GM12878 (cell line): ENCODE data around the gene TAAR9. TPM values are rescaled to one million over a fixed set of nuclear protein-coding genes. Genes with fewer than 3 reads are reported as not detected.
"Not testable (repeated sequence)": the region's sequence is repeated elsewhere in the genome, so short reads cannot be mapped to it uniquely, and the experiment has no call there.

ENCODE experiments used
- ATAC-seq: fragments of 200-7000 bp; cut with Tn5 transposase; 3 replicates; pipeline ENCODE4 v1.9.1; 2020; ENCODE audit warnings: mild to moderate bottlenecking, moderate library complexity
- BruUV-seq: library from RNA; stranded (reverse); fragments of 400-500 nt; replicated peaks from 2 replicates; lab custom pipeline; 2021; lab: Mats Ljungman, UMichigan
- CTCF ChIA-PET: fragments of 300-600 bp; sonication (Branson Sonifier 250); formaldehyde crosslinking; extraction: SDS; loops from one replicate; lab custom pipeline; 2021; ENCODE audit warnings: inconsistent platforms; lab: Yijun Ruan, JAX
- POLR2A ChIA-PET: fragments of 350-600 bp; formaldehyde crosslinking; extraction: SDS; loops from one replicate; lab custom pipeline; 2021; ENCODE audit warnings: inconsistent platforms; lab: Charles Lee
- RAD21 ChIA-PET: fragments of 300-600 bp; sonication (Branson Sonifier 250); formaldehyde crosslinking; loops from one replicate; lab custom pipeline; 2023; ENCODE audit warnings: antibody characterized with exemption; ENCODE audit not compliant: unreplicated experiment; lab: Charles Lee
- SMC1A ChIA-PET: fragments of 300-600 bp; sonication (Branson Sonifier 250); formaldehyde crosslinking; loops from one replicate; lab custom pipeline; 2023; ENCODE audit not compliant: unreplicated experiment, uncharacterized antibody; lab: Charles Lee
- DNase-seq: peaks from one replicate; pipeline ENCODE4 v3.0.0-alpha.2; 2011; ENCODE audit warnings: low read depth, low spot score
- FAIRE-seq: peaks from 3 replicates; lab custom pipeline; 2011; peaks lifted over from hg19 to GRCh38; lab: Jason Lieb, UNC
- H2AFZ ChIP-seq: 2 replicates; pipeline ENCODE4 v1.6.0; 2011; ENCODE audit warnings: low read depth, low read length, control low read depth; ENCODE audit not compliant: control insufficient read depth
- H3K27ac ChIP-seq: 2 replicates; pipeline ENCODE4 v1.5.1; 2011; ENCODE audit warnings: control low read depth; ENCODE audit not compliant: control insufficient read depth, insufficient read depth
- H3K27me3 ChIP-seq, 2 experiments: replicated peaks in 1 of 2; 2 replicates each; pipeline versions ENCODE4 v1.6.0 to v1.6.1; 2011; ENCODE audit warnings: low read length in 1 of 2; ENCODE audit not compliant: control insufficient read depth in 2 of 2, insufficient read depth in 2 of 2
- H3K36me3 ChIP-seq, 2 experiments: 2 replicates each; pipeline ENCODE4 v1.5.1; 2011; ENCODE audit warnings: low read length in 1 of 2; ENCODE audit not compliant: control insufficient read depth in 2 of 2, insufficient read depth in 2 of 2
- H3K4me1 ChIP-seq: 2 replicates; pipeline ENCODE4 v1.6.1; 2011; ENCODE audit warnings: mild to moderate bottlenecking, low read length, moderate library complexity, mixed read lengths; ENCODE audit not compliant: control insufficient read depth, insufficient read depth
- H3K4me2 ChIP-seq: 2 replicates; pipeline ENCODE4 v1.6.0; 2011; ENCODE audit warnings: control low read depth; ENCODE audit not compliant: control insufficient read depth, insufficient read depth
- H3K4me3 ChIP-seq: fragments of 200-600 bp; sonication (generic); 2 replicates; pipeline ENCODE4 v1.5.1; 2016
- H3K79me2 ChIP-seq: 2 replicates; pipeline ENCODE4 v1.6.0; 2011; ENCODE audit warnings: low read length; ENCODE audit not compliant: control insufficient read depth, insufficient read depth
- H3K9ac ChIP-seq: 2 replicates; pipeline ENCODE4 v1.8.0; 2011; ENCODE audit warnings: low read length, control low read depth, mixed read lengths; ENCODE audit not compliant: control insufficient read depth, insufficient read depth
- H3K9me3 ChIP-seq: replicated peaks from 3 replicates; pipeline ENCODE4 v1.5.1; 2011; ENCODE audit warnings: mild to moderate bottlenecking, low read length; ENCODE audit not compliant: control insufficient read depth, insufficient read depth
- H4K20me1 ChIP-seq: 2 replicates; pipeline ENCODE4 v1.6.0; 2011; ENCODE audit not compliant: control insufficient read depth, insufficient read depth
- PAX8 ChIP-seq: fragments of 450-650 bp; IDR thresholded peaks from 2 replicates; pipeline ENCODE4 v1.6.1; 2017; ENCODE audit warnings: mild to moderate bottlenecking, moderate library complexity
- POLR2A ChIP-seq: IDR thresholded peaks from 2 replicates; pipeline ENCODE4 v1.6.1; 2011; ENCODE audit warnings: low read depth, mild to moderate bottlenecking, low read length
- SMC3 ChIP-seq: IDR thresholded peaks from 2 replicates; pipeline ENCODE4 v1.6.1; 2011; ENCODE audit warnings: low read length, improper control_type of control experiment, borderline replicate concordance
- WGBS: methylation state at CpG from one replicate; pipeline ENCODE4 v1.1.6; 2016; ENCODE audit warnings: low lambda C conversion rate; ENCODE audit not compliant: insufficient replicate concordance, insufficient coverage; ENCODE audit errors: missing lambda C conversion rate; 5-methylcytosine and 5-hydroxymethylcytosine counted together
- in situ Hi-C: fragments of 300-500 bp; cut with MboI; formaldehyde crosslinking; loops from 9 replicates; pipeline ENCODE4 v1.14.3; 2018; ENCODE audit warnings: mixed read lengths
- intact Hi-C: fragments of 100-400 bp; cut with micrococcal nuclease; formaldehyde crosslinking; loops from one replicate; pipeline ENCODE4 v1.14.2; 2022; ENCODE audit not compliant: unreplicated experiment
- polyA plus RNA-seq, 11 experiments: library from polyadenylated mRNA; depleted of rRNA in 4 of 11; unstranded in 6 of 11; stranded (reverse) in 5 of 11; fragments of >200 nt; fragmentation: Nextera tagmentation in 4 of 11; fragmentation: Illumina TruSeq in 1 of 11; extraction: Ambion mirVana in 4 of 11; extraction: Trizol in 1 of 11; gene quantifications; 1 replicate in 1 of 11; 2 replicates in 10 of 11; pipeline versions ENCODE4 v1.2.1 to v1.2.3, GENCODE V29; 2011 to 2016; ENCODE audit warnings: inconsistent platforms in 2 of 11, missing spikeins in 2 of 11, low read depth in 1 of 11
- total RNA-seq, 4 experiments: library from RNA; depleted of rRNA in 3 of 4; stranded (reverse); fragments of >200 nt in 3 of 4; fragmentation: Illumina TruSeq in 1 of 4; extraction: Trizol in 1 of 4; gene quantifications; 2 replicates each; pipeline versions ENCODE4 v1.2.1 to v1.2.3, GENCODE V29; 2013 to 2021
- TF ChIP-seq, protein P1 (sequence below): fragments of 150-350 bp; IDR thresholded peaks from 2 replicates; pipeline ENCODE4 v1.6.1; 2016; ENCODE audit warnings: low read depth, low read length

TAAR9 gene
- total and polyA plus RNA-seq, 10 of the 15 experiments (the other 5 are each of a cell fraction or from before 2014, with no cell fraction given), result not detected

DNA sequence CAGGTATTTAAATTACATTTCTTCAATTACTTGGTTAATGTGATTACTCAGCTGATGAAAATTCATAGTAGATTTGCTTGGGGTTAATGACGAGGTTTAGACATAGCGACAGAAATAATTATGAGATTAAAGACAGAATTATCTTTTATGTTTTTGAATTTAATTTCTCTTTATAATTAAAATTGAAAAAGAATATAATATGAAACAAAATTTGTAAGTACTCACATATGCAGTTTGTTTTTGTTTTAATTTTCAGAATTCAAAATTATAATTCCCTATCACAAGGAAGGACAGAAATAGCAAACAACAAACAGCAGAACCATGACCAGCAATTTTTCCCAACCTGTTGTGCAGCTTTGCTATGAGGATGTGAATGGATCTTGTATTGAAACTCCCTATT, 14.3 kb downstream of the TAAR9 start, which contains the start of gene TAAR8:
Gene TAAR8, plus strand, starts transcription at position 301 of the 400 bp plus-strand sequence. Its CDS starts 21 bp downstream, at position 322.
- ChIA-PET SMC1A (interaction anchor here (1.7 kb wide), 1 partner anchor 11 kb away, joined by 3 read pairs; no protein-coding TSS in a partner anchor), CTCF (interaction anchor here (1.3 kb wide), 1 partner anchor 10 kb away, joined by 3 read pairs; no protein-coding TSS in a partner anchor)
- no peaks in the 10 kb centered on the region for H3K4me1 ChIP-seq

DNA sequence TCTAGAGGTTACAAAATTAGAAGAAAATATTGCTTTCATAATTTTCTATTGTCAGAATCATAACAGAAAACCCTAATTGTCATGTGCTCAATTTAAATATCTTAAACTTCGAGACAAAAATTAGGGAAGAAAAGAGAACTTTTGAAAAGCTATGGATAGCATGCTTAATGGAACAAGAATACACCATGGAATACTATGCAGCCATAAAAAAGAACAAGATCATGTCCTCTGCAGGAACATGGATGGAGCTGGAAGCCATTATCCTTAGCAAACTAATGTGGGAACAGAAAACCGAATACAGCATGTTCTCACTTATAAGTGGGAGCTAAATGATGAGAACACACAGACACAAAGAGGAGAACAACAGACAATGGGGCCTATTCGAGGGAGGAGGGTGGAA, 22.0 kb downstream of the TAAR9 start:
- H3K27me3 ChIP-seq, H3K79me2 ChIP-seq, ATAC-seq, FAIRE-seq, H3K9ac ChIP-seq, H3K4me3 ChIP-seq, CTCF ChIA-PET, BruUV-seq, H4K20me1 ChIP-seq, H3K36me3 ChIP-seq, H3K4me1 ChIP-seq, H3K4me2 ChIP-seq, H3K9me3 ChIP-seq, H2AFZ ChIP-seq, H3K27ac ChIP-seq, SMC1A ChIA-PET, in situ Hi-C loops, RAD21 ChIA-PET, intact Hi-C loops, POLR2A ChIA-PET, DNase-seq: not testable (repeated sequence)
- 5% methylated on average over 3 of the region's 3 CpGs for WGBS

More for the DNA sequence above, 14.3 kb downstream of the TAAR9 start, which contains the start of gene TAAR8:
- Histone ChIP-seq H3K4me2 (no peak within 1 kb of the TSS), H3K36me3 (no peaks in the 10 kb centered on the region), H3K27me3 (no peaks in the 10 kb centered on the region; a peak in 1 of 4 replicates), H3K9me3 (no peaks in the 10 kb centered on the region), H3K79me2 (no peaks in the 10 kb centered on the region), H3K9ac (no peak within 1 kb of the TSS), H4K20me1 (no peaks in the 10 kb centered on the region), H2AFZ (no peak within 1 kb of the TSS), H3K4me3 (no peak within 1 kb of the TSS), H3K27ac (no peak within 1 kb of the TSS)
- no peak for FAIRE-seq
- TF ChIP-seq POLR2A (no peak), PAX8 (no peak), SMC3 (no peak)
- TF ChIP-seq, protein P1, sequence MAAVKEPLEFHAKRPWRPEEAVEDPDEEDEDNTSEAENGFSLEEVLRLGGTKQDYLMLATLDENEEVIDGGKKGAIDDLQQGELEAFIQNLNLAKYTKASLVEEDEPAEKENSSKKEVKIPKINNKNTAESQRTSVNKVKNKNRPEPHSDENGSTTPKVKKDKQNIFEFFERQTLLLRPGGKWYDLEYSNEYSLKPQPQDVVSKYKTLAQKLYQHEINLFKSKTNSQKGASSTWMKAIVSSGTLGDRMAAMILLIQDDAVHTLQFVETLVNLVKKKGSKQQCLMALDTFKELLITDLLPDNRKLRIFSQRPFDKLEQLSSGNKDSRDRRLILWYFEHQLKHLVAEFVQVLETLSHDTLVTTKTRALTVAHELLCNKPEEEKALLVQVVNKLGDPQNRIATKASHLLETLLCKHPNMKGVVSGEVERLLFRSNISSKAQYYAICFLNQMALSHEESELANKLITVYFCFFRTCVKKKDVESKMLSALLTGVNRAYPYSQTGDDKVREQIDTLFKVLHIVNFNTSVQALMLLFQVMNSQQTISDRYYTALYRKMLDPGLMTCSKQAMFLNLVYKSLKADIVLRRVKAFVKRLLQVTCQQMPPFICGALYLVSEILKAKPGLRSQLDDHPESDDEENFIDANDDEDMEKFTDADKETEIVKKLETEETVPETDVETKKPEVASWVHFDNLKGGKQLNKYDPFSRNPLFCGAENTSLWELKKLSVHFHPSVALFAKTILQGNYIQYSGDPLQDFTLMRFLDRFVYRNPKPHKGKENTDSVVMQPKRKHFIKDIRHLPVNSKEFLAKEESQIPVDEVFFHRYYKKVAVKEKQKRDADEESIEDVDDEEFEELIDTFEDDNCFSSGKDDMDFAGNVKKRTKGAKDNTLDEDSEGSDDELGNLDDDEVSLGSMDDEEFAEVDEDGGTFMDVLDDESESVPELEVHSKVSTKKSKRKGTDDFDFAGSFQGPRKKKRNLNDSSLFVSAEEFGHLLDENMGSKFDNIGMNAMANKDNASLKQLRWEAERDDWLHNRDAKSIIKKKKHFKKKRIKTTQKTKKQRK, result no peak
- no peak for DNase-seq
- 55% methylated on average over 2 of the region's 2 CpGs for WGBS
- ChIA-PET RAD21 (no interaction called here), POLR2A (no interaction called here)
- intact Hi-C loops (no loop called here), in situ Hi-C loops (no loop called here)
- BruUV-seq, result no TSS peak
- no peak for ATAC-seq
